K562 (cell line): ENCODE results near the gene XKR7. TPM values are rescaled to one million over a fixed set of nuclear protein-coding genes. Genes with fewer than 3 reads are reported as not detected.

Source experiments
- CHD7 ChIP-seq: fragments of 200-600 bp; sonication (generic); IDR thresholded peaks from one replicate; pipeline ENCODE4 v1.6.1; 2012; ENCODE audit warnings: mild to moderate bottlenecking, low read depth, low read length, inconsistent platforms
- HNRNPK ChIP-seq: fragments of 200-400 bp; formaldehyde crosslinking; IDR thresholded peaks from one replicate; pipeline ENCODE4 v1.6.1; 2018; ENCODE audit warnings: mild to moderate bottlenecking, low read depth, low read length; ENCODE audit not compliant: poor library complexity, severe bottlenecking
- RFX7 ChIP-seq: fragments of 250-450 bp; sonication (Bioruptor Pico); IDR thresholded peaks from 2 replicates; pipeline ENCODE4 v1.5.1; 2021; ENCODE audit warnings: mild to moderate bottlenecking
- SRSF1 ChIP-seq: fragments of 200-400 bp; formaldehyde crosslinking; IDR thresholded peaks from 2 replicates; pipeline ENCODE4 v1.6.1; 2017; ENCODE audit warnings: mild to moderate bottlenecking, low read depth, low read length, moderate library complexity
- XRCC3 ChIP-seq: fragments of 450-650 bp; IDR thresholded peaks from 2 replicates; pipeline ENCODE4 v1.6.1; 2017; ENCODE audit warnings: mild to moderate bottlenecking, moderate library complexity
- ZNF764 ChIP-seq: fragments of 250-450 bp; sonication (Bioruptor Pico); IDR thresholded peaks from 2 replicates; pipeline ENCODE4 v1.4.0; 2020; ENCODE audit warnings: low read depth, mild to moderate bottlenecking, moderate library complexity
- polyA plus RNA-seq, 8 experiments: library from polyadenylated mRNA; depleted of rRNA in 4 of 8; stranded (reverse) in 5 of 8; unstranded in 3 of 8; fragments of >200 nt; fragmentation: Nextera tagmentation in 2 of 8; fragmentation: Illumina TruSeq in 1 of 8; extraction: Ambion mirVana in 2 of 8; extraction: Trizol in 1 of 8; gene quantifications; 2 replicates each; pipeline versions ENCODE4 v1.2.1 to v1.2.3, GENCODE V29; 2011 to 2014; ENCODE audit warnings: inconsistent platforms in 1 of 8, missing spikeins in 1 of 8
- total RNA-seq, 7 experiments: library from RNA; depleted of rRNA in 6 of 7; stranded (reverse); fragments of >200 nt in 6 of 7; fragmentation: Illumina TruSeq in 2 of 7; extraction: Trizol in 2 of 7; gene quantifications; 2 replicates each; pipeline versions ENCODE4 v1.2.1 to v1.2.3, GENCODE V29; 2011 to 2021; ENCODE audit warnings: low replicate concordance in 1 of 7
- TF ChIP-seq, protein P1 (sequence below), 2 experiments: fragments of 450-650 bp in 1 of 2; IDR thresholded peaks; 2 replicates each; pipeline ENCODE4 v1.6.1; 2011 to 2017; ENCODE audit warnings: low read depth in 2 of 2, antibody characterized with exemption in 1 of 2, borderline replicate concordance in 1 of 2, low read length in 1 of 2, mild to moderate bottlenecking in 1 of 2, mixed read lengths in 1 of 2; ENCODE audit not compliant: control insufficient read depth in 1 of 2
- TF ChIP-seq, protein P2 (sequence below): fragments of 250-450 bp; sonication (Bioruptor Pico); IDR thresholded peaks from 2 replicates; pipeline ENCODE4 v1.5.0; 2020; ENCODE audit warnings: mild to moderate bottlenecking

Gene XKR7
- total and polyA plus RNA-seq, 9 of the 15 experiments (the other 6 are each of a cell fraction or from before 2014, with no cell fraction given), result 0.02 TPM; not detected in 8

DNA sequence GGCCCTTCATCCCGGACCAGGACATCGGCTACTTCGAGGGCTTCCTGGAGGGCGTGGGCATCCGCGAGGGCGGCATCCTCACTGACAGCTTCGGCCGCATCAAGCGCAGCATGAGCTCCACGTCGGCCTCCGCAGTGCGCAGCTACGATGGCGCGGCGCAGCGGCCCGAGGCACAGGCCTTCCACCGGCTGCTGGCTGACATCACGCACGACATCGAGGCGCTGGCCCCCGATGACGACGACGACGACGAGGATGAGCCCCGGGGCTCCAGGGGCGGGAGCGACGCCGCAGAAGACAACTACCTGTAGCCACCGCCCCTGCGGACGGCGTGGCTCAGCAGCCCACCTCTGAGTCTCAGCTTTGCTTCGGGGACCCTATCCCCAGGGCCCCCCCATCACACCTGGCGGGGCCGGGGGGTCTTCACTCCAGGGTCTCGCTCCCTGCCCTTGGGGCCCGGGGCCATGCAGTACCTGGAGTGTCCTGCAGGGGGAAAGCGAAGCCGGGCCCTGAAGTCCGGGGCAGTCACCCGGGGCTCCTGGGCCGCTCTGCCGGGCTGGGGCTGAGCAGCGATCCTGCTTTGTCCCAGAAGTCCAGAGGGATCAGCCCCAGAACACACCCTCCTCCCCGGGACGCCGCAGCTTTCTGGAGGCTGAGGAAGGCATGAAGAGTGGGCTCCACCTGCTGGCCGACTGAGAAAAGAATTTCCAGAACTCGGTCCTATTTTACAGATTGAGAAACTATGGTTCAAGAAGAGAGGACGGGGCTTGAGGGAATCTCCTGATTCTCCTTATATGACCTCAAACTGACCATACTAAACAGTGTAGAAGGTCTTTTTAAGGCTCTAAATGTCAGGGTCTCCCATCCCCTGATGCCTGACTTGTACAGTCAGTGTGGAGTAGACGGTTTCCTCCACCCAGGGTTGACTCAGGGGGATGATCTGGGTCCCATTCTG is 63.3 kb downstream of the XKR7 start (continued):
- TF ChIP-seq, protein P1, sequence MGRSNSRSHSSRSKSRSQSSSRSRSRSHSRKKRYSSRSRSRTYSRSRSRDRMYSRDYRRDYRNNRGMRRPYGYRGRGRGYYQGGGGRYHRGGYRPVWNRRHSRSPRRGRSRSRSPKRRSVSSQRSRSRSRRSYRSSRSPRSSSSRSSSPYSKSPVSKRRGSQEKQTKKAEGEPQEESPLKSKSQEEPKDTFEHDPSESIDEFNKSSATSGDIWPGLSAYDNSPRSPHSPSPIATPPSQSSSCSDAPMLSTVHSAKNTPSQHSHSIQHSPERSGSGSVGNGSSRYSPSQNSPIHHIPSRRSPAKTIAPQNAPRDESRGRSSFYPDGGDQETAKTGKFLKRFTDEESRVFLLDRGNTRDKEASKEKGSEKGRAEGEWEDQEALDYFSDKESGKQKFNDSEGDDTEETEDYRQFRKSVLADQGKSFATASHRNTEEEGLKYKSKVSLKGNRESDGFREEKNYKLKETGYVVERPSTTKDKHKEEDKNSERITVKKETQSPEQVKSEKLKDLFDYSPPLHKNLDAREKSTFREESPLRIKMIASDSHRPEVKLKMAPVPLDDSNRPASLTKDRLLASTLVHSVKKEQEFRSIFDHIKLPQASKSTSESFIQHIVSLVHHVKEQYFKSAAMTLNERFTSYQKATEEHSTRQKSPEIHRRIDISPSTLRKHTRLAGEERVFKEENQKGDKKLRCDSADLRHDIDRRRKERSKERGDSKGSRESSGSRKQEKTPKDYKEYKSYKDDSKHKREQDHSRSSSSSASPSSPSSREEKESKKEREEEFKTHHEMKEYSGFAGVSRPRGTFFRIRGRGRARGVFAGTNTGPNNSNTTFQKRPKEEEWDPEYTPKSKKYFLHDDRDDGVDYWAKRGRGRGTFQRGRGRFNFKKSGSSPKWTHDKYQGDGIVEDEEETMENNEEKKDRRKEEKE (IDR thresholded peaks at IDR 0.05; ENCODE audit: borderline replicate concordance in 1 of 2, control insufficient read depth in 1 of 2, low read depth in 2 of 2, low read length in 1 of 2), result no peak
- TF ChIP-seq CHD7, result no peak
- no peak for TF ChIP-seq SRSF1
- TF ChIP-seq ZNF764, result no peak
- TF ChIP-seq RFX7 (CRISPR knock-in tag), result no peak
- TF ChIP-seq HNRNPK, result no peak
- TF ChIP-seq, protein P2, sequence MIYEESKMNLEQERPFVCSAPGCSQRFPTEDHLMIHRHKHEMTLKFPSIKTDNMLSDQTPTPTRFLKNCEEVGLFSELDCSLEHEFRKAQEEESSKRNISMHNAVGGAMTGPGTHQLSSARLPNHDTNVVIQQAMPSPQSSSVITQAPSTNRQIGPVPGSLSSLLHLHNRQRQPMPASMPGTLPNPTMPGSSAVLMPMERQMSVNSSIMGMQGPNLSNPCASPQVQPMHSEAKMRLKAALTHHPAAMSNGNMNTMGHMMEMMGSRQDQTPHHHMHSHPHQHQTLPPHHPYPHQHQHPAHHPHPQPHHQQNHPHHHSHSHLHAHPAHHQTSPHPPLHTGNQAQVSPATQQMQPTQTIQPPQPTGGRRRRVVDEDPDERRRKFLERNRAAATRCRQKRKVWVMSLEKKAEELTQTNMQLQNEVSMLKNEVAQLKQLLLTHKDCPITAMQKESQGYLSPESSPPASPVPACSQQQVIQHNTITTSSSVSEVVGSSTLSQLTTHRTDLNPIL (CRISPR knock-in tag), result no peak
- no peak for TF ChIP-seq XRCC3
